Measurements from ENCODE around the gene WNT7B.

DNA sequence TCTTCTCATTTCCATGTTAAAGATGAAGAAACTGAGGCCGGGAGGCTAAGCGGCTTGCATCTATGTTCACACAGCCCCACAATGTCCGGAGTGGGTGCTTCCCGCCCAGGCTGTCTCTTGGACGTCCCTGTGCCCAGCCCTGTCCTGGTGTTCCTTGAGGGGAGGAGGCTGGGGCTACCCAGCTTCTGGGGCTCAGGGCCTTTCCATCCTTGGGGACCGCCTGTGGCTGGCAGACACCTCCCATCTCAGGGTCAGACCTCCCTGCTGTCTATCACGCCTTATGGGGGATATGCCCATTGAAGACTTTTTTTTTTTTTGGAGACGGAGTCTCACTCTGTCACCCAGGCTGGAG, 95.5 kb downstream of the WNT7B start:
- TF ChIP-seq, protein P1, sequence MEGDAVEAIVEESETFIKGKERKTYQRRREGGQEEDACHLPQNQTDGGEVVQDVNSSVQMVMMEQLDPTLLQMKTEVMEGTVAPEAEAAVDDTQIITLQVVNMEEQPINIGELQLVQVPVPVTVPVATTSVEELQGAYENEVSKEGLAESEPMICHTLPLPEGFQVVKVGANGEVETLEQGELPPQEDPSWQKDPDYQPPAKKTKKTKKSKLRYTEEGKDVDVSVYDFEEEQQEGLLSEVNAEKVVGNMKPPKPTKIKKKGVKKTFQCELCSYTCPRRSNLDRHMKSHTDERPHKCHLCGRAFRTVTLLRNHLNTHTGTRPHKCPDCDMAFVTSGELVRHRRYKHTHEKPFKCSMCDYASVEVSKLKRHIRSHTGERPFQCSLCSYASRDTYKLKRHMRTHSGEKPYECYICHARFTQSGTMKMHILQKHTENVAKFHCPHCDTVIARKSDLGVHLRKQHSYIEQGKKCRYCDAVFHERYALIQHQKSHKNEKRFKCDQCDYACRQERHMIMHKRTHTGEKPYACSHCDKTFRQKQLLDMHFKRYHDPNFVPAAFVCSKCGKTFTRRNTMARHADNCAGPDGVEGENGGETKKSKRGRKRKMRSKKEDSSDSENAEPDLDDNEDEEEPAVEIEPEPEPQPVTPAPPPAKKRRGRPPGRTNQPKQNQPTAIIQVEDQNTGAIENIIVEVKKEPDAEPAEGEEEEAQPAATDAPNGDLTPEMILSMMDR (conservative IDR thresholded peaks at IDR 0.05) = no peak
- no peak for TF ChIP-seq EZH2 (IDR thresholded peaks at IDR 0.05; ENCODE audit: low read depth)

Data from PC-9 (cell line).